Glomerular endothelial cell (primary cell): ENCODE measurements around the gene KASH5. TPM values are rescaled to one million over a fixed set of nuclear protein-coding genes. Genes with fewer than 3 reads are reported as not detected.
"Not testable (repeated sequence)": the region's sequence is repeated elsewhere in the genome, so short reads cannot be mapped to it uniquely, and the experiment has no call there.

Experiments used
- DNase-seq: peaks from one replicate; pipeline ENCODE4 v3.0.0-alpha.2; 2011; ENCODE audit warnings: low read depth, low spot score; ENCODE audit errors: extremely low read depth
- total RNA-seq: library from RNA; depleted of rRNA; stranded (reverse); fragments of >200 nt; gene quantifications from 2 replicates; pipeline ENCODE4 v1.2.3, GENCODE V29; 2015

Gene KASH5
- total RNA-seq, 1 donor from 2014 or later, result not detected

DNA sequence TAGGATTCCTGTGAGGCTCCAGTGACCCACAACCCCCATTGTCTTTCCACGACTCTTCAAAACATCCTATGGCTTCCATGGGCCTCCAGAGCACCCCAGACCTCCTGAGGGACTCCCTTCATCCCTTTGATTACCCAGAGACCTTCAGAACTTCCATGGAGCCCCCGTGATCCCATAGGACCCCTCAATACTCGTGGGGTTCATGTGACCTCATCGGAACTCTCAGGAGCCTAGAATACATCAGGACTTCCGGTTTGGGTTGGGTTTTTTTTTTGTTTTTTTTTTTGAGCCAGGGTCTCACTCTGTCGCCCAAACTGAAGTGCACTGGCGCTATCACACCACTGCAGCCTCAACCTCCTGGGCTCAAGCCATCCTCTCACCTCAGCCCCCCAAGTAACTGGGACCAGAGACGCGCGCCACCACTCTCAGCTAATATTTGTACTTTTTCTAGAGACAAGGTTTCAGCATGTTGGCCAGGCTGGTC is 65.8 kb downstream of the KASH5 start:
- no peak for DNase-seq

DNA sequence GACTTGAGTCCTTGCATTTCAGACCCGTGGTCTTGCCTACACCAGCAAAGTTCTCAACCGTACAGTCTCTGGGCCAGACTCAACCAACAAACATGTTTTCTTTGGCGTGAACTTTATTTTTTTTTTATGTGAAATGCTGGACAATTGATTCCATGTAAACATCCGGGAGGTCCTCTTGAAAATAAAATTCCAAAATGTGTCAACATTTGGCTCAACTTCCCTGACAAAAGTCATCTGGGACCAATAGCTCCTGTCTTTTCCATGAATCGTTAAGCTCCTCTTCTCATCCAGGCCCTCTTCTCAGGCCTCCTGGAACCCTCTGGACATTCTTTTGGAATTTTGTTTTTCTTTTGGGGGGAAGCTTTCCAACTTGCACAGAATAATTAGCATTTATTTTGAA is 67.7 kb downstream of the KASH5 start:
- no peak for DNase-seq

DNA sequence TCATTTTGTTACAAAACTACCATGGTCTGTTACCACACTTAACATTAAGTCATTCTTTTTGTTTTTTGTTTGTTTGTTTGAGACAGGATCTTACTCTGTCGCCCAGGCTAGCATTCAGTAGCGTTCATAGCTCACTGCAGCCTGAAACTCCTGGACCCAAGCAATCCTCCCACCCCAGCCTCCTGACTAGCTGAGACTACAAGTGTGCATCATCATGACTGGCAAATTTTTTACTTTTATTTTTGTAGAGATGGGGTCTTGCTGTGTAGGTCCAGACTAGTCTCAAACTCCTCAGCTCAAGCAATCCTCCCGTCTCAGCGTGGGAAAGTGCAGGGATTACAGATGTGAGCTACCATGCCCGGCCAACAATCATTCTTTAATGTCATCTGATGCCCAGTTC is 68.3 kb downstream of the KASH5 start:
- no peak for DNase-seq

DNA sequence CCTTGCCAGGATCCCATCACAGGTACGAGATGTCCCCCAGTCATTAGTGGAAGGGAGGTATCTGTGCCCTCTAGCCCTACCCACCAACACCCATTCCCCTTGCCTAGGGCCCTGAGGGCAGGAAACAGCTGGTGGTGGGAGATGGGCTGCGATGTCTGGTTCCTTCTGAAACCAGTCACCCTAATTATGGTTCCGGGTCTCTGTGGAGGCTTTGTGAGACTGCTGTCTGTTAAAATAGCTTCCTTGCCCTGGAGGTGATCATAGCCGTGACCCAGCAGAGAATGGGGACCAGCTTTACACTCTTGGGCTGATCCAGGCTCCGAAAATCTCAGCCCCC is 70.5 kb downstream of the KASH5 start:
- DNase-seq, result no peak

DNA sequence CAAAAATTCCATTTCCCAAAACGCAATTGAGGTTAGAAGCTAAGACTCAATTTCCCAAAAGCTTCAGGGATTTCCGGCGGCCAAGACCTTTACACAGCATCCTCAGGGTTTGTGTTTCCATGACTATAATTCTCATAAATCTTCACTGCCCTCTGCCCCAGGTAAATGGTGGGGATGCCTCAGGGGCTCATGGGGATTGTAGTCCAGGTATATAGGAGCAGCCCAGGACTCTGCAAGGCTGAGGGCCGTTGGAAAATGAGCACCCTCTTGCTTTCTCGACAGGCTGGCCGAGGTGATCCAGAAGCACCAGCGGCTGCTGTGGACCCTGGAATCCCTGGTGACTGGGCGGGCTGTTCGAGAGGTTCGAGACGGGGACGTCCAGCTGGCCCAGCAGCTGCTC is 71.3 kb downstream of the KASH5 start:
- DNase-seq, result no peak

DNA sequence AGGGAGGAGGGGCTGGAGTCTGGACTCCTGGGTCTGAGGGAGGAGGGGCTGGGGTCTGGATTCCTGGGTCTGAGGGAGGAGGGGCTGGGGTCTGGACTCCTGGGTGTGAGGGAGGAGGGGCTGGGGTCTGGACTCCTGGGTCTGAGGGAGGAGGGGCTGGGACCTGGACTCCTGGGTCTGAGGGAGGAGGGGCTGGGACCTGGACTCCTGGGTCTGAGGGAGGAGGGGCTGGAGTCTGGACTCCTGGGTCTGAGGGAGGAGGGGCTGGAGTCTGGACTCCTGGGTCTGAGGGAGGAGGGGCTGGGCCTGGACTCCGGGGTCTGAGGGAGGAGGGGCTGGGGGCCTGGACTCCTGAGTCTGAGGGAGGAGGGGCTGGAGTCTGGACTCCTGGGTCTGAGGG is 73.1 kb downstream of the KASH5 start:
- DNase-seq, result not testable (repeated sequence)

DNA sequence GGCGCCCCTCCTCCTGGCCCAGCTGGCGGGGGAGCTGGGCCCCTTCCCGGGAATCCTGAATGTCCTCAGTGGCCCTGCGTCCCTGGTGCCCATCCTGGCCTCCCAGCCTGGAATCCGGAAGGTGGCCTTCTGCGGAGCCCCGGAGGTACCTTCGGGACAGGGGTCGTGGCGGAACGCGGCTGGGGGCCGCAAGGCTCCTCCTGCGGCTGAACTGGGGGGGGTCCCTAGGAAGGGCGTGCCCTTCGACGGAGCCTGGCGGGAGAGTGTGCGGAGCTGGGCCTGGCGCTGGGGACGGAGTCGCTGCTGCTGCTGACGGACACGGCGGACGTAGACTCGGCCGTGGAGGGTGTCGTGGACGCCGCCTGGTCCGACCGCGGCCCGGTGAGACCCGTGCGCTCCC is 73.6 kb downstream of the KASH5 start:
- DNase-seq, result no peak

DNA sequence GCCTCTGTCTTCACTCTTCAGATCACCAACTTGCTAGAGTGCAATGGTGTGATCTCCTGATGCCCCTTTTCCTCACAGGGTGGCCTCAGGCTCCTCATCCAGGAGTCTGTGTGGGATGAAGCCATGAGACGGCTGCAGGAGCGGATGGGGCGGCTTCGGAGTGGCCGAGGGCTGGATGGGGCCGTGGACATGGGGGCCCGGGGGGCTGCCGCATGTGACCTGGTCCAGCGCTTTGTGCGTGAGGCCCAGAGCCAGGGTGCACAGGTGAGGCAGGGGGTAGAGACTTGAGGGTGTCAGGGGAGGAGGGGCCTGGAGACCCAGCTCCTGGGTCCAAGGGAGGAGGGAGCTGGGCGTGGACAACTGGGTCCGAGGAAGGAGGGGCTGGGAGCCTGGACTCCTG is 74.4 kb downstream of the KASH5 start:
- DNase-seq, result no peak

DNA sequence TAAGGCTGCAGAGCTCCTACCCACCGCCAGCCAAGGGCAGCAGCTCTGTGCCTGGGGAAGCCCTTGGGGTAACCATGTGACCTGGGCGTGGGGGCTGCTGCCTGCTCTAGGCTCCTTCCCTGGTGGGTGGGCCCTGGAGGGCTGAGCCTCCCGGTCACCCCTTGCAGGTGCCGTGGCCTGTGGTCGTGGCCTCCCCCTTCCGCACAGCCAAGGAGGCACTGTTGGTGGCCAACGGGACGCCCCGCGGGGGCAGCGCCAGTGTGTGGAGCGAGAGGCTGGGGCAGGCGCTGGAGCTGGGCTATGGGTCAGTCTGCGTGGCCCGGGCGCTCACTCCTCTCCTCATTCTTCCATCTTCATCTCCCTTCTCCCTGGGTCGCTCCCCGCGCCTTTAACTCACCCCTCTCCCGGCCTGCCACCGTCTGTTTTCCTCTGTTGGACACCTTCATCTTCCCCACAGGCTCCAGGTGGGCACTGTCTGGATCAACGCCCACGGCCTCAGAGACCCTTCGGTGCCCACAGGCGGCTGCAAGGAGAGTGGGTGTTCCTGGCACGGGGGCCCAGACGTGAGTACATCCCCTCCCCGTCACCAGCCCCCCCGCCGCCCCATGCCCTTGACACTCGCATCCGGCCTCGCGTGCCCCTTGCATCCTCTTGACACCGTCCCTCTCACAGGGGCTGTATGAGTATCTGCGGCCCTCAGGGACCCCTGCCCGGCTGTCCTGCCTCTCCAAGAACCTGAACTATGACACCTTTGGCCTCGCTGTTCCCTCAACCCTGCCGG is 76.1 kb downstream of the KASH5 start:
- DNase-seq, result no peak

DNA sequence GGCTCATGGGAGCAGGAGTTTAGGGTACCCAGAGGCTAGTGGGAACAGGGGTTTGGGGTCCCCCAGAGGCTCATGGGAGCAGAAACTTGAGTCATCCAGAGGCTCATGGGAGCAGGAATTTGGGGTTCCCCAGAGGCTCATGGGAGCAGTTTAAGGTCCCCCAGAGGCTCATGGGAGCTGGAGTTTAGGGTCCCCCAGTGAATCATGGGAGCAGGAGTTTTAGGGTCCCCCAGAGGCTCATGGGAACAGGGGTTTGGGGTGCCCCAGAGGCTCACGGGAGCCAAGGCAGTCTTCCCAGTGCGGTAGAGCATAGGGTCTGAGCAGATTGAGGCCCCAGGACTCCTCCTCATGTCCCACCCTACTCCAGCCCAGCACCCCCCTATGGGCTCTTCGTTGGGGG is 77.3 kb downstream of the KASH5 start:
- no peak for DNase-seq

Other genes starting within 250 kb of the KASH5 start
- gene HRC, start 232.9 kb upstream of the KASH5 start, total RNA-seq, result not detected in 2 replicates
- gene TRPM4, start 230.5 kb upstream of the KASH5 start, total RNA-seq, result 35.5 and 39.5 TPM in 2 replicates
- gene SLC6A16, start 63.1 kb upstream of the KASH5 start, total RNA-seq, result 1.3 and 2.3 TPM in 2 replicates
- gene CD37, start 52.8 kb upstream of the KASH5 start, total RNA-seq, result not detected in 2 replicates
- gene TEAD2, start 25.8 kb upstream of the KASH5 start, total RNA-seq, result 55.2 and 58.0 TPM in 2 replicates
- gene DKKL1, start 24.4 kb upstream of the KASH5 start, total RNA-seq, result 0.19 and 1.6 TPM in 2 replicates
- gene PTH2, start 35.2 kb downstream of the KASH5 start, total RNA-seq, result not detected in 2 replicates
- gene GFY, start 37.1 kb downstream of the KASH5 start, total RNA-seq, result not detected in 2 replicates
- gene SLC17A7, start 53.3 kb downstream of the KASH5 start, total RNA-seq, result not detected in 2 replicates
- 66.3 and 85.3 TPM in 2 replicates for gene PIH1D1, start 63.6 kb downstream of the KASH5 start, total RNA-seq
- gene ALDH16A1, start 65.0 kb downstream of the KASH5 start, total RNA-seq, result 50.8 and 51.3 TPM in 2 replicates
- gene FLT3LG, start 86.0 kb downstream of the KASH5 start, total RNA-seq, result 3.1 and 4.4 TPM in 2 replicates
- gene RPL13A, start 99.4 kb downstream of the KASH5 start, total RNA-seq, result 1,767 and 2,462 TPM in 2 replicates
- gene RPS11, start 108.2 kb downstream of the KASH5 start, total RNA-seq, result 3,090 and 4,095 TPM in 2 replicates
- gene FCGRT, start 124.4 kb downstream of the KASH5 start, total RNA-seq, result 167 and 217 TPM in 2 replicates
- gene RCN3, start 139.8 kb downstream of the KASH5 start, total RNA-seq, result 71.5 and 95.5 TPM in 2 replicates
- gene NOSIP, start 192.3 kb downstream of the KASH5 start, total RNA-seq, result 79.9 and 91.1 TPM in 2 replicates
- gene PRRG2, start 193.1 kb downstream of the KASH5 start, total RNA-seq, result 1.6 and 12.2 TPM in 2 replicates
- gene PRR12, start 202.9 kb downstream of the KASH5 start, total RNA-seq, result 13.4 and 26.1 TPM in 2 replicates